SK-N-SH (cell line): ENCODE data around the gene COL9A3.

Source experiments
- CTCF ChIP-seq: fragments of 200-600 bp; sonication (generic); IDR thresholded peaks from 2 replicates; pipeline ENCODE4 v1.6.1; 2017; ENCODE audit warnings: antibody characterized with exemption, mild to moderate bottlenecking, moderate library complexity
- GATA2 ChIP-seq: sonication (generic); formaldehyde crosslinking; IDR thresholded peaks from 2 replicates; pipeline ENCODE4 v1.5.0; 2020; ENCODE audit warnings: mild to moderate bottlenecking, missing genetic modification reagents
- MAX ChIP-seq: IDR thresholded peaks from 2 replicates; pipeline ENCODE4 v1.4.0; 2012; ENCODE audit warnings: low read depth
- MXI1 ChIP-seq: IDR thresholded peaks from 2 replicates; pipeline ENCODE4 v1.6.1; 2012; ENCODE audit warnings: mild to moderate bottlenecking, low read depth, low read length, improper control_type of control experiment
- RAD21 ChIP-seq: IDR thresholded peaks from 2 replicates; pipeline ENCODE4 v1.6.1; 2012; ENCODE audit warnings: mild to moderate bottlenecking, low read length
- REST ChIP-seq: IDR thresholded peaks from 2 replicates; pipeline ENCODE4 v1.6.1; 2012; ENCODE audit warnings: mild to moderate bottlenecking, low read depth, low read length, moderate library complexity
- RFX5 ChIP-seq: IDR thresholded peaks from 2 replicates; pipeline ENCODE4 v1.6.1; 2012; ENCODE audit warnings: mild to moderate bottlenecking, improper control_type of control experiment, low read length
- SIN3A ChIP-seq: IDR thresholded peaks from 2 replicates; pipeline ENCODE4 v1.6.1; 2012; ENCODE audit warnings: low read depth, mild to moderate bottlenecking, low read length, moderate library complexity, borderline replicate concordance
- TCF12 ChIP-seq: IDR thresholded peaks from 2 replicates; pipeline ENCODE4 v1.4.0; 2012
- YY1 ChIP-seq: IDR thresholded peaks from 2 replicates; pipeline ENCODE4 v1.4.0; 2012; ENCODE audit warnings: low read depth, mild to moderate bottlenecking
- ZBTB33 ChIP-seq: IDR thresholded peaks from 2 replicates; pipeline ENCODE4 v1.4.0; 2012; ENCODE audit warnings: low read depth, borderline replicate concordance

- TF ChIP-seq RAD21 (no peak), CTCF (no peak), SIN3A (no peak), YY1 (no peak), MXI1 (no peak), GATA2 (CRISPR knock-in tag) (no peak), MAX (0 out of 2 replicates have a peak, but pooled peaks have one; percentile 28), RFX5 (no peak), REST (no peak), ZBTB33 (no peak), TCF12 (no peak)
Measured at GRCh38 chr20:62818592-62819493, 2.0 kb downstream of the COL9A3 start.
